Measurements from ENCODE around the gene SPPL2B.
A peak's percentile ranks its signal among the peaks of the same experiment; 100 is the strongest.

SPPL2B gene

DNA sequence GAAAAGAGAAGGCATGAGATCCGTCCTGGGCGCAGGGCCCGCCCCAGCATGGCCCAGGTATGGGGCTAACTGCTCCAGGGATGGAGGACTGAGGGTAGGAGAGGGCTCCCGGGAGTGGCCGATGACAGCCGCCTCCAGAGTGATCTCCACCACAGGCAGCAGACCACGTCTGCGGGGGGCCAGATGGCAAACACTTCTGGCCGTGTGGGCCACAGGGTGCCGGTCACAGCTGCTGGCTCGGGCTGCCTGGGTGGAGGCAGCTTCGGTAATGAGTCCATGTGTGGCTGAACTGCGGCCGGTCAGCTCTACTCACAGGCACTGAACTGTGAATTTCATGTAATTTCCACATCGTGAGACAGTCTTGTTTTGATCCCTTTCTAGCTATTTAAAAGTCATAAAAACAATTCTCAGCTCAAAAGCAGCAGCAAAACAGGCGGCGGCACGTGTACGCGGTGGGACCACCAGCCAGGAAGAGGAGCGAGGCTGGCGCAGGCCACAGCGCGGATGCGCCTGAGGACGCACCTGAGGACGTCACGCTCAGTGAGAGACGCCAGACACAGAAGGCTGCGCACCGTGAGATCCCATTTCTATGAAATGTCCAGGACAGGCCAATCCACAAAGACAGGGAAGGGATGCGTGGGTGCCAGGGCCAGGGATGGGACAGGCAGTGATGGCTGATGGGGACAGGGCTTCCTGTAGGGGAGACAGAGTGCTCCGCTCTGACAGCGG, 4.1 kb upstream of the SPPL2B start:
- peak; percentile 34 for DNase-seq

- no peak for DNase-seq
Measured at GRCh38 chr19:2325281-2326046, 3.0 kb upstream of the SPPL2B start.

GRCh38 chr19:2326699-2327360, 1.7 kb upstream of the SPPL2B start:
- DNase-seq: no peak

- peak; percentile 75 for DNase-seq
Measured at GRCh38 chr19:2327773-2328400, 597 bp upstream of the SPPL2B start.

DNA sequence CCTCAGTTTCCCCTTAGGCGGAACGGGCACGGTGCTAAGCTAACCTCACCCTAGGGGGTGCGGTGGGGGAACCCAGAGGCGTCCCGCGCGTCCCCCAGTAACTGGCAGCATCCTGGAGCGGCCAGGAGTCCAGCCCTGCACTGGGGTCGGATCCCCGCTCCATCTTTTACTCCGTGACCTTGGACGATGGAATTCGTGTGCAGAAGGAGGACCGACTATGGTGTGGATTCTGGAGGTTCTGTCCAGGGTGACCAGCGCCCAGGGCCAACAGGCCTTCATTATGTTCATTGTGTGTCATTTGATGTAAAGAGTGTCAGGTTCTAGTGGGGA, 630 bp downstream of the SPPL2B start:
- no peak for DNase-seq

- no peak for DNase-seq
Measured at GRCh38 chr19:2329501-2329916, 1.0 kb downstream of the SPPL2B start.

GRCh38 chr19:2330255-2330631, 1.8 kb downstream of the SPPL2B start:
- DNase-seq: no peak

- DNase-seq: no peak
Measured at GRCh38 chr19:2330632-2331284, 2.3 kb downstream of the SPPL2B start.

GRCh38 chr19:2331601-2332246, 3.2 kb downstream of the SPPL2B start:
- DNase-seq: no peak

GRCh38 chr19:2332341-2333026, 4.0 kb downstream of the SPPL2B start:
- peak; percentile 83 for DNase-seq

- DNase-seq: no peak
Measured at GRCh38 chr19:2333027-2333806, 4.7 kb downstream of the SPPL2B start.

DNA sequence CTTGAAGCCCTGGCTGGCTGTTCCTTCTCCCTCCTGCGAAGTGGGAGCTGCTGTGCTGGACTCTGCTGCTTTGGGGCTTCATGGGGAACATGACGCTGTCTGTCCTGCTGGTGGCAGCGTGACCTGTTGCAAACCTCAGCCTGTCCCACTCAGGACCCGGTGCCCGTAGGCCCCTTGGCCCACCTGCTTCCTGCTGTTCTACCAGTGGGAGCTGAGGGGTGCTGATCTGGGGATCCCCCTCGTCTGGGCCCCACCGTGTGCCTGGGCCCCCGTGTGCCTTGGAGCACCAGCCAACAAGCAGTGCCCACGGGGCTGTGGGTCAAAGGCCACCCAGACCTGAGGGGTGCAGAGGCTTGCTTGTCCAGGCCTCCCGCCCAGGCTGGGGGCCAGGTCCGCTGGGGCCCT, 5.3 kb downstream of the SPPL2B start:
- DNase-seq: no peak

GRCh38 chr19:2334426-2334825, 5.9 kb downstream of the SPPL2B start:
- no peak for DNase-seq

DNA sequence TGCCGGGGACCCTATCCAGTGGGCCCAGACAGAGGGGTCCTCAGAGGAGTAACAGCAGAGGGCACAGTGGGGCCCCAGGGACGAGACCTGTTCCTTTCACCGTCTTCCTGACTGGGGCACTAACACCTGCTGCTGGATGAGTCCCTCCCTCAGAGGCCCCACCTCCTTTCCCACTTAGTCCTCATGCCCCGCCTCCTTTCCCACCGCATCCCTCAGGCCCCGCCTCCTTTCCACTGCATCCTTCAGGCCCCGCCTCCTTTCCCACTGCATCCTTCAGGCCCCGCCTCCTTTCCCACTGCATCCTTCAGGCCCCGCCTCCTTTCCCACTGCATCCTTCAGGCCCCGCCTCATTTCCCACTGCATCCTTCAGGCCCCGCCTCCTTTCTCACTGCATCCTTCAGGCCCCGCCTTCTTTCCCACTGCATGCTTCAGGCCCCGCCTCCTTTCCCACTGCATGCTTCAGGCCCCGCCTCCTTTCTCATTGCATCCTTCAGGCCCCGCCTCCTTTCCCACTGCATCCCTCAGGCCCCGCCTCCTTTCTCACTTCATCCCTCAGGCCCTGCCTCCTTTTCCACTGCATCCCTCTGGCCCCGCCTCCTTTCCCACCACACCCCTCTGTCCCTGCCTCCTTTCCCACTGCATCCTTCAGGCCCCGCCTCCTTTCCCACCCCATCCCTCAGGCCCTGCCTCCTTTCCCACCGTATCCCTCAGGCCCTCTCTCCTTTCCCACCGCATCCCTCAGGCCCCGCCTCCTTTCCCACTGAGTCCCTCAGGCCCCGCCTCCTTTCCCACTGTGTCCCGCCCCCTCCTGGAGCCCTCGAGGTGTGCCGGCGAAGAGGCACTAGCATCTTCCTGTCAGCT, 6.7 kb downstream of the SPPL2B start:
- DNase-seq: no peak

- DNase-seq: no peak
Measured at GRCh38 chr19:2335848-2336247, 7.4 kb downstream of the SPPL2B start.

- DNase-seq: no peak
Measured at GRCh38 chr19:2336528-2337328, 8.2 kb downstream of the SPPL2B start.

GRCh38 chr19:2337329-2337707, 8.8 kb downstream of the SPPL2B start:
- DNase-seq: no peak

DNA sequence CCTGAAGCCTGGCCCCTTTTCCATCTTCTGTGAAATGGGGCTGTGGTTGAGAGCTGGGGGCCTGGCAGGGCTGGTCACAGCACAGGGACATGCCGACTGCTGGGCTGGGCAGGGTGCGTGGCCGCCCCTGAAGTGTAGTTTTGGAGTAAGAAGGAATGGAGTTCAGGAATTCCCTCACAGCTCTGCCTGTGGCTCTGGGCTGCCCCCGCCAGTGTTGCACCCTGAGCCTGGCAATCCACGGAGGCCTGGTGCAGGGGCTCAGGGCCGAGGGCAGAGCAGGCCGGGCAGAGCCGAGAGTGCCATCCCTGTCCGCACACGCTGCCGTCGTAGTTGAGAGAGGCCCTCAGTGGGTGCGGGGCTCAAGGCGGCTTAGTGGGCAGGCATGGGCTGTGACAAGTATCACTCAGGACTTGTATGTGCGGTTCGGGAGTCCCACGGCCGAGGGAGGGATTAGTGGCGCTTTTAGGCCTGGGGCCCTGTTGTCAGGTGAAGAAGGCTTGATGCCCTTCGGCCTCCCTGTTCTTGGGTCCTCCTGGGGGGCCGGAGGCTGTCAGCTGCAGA, 9.7 kb downstream of the SPPL2B start:
- DNase-seq: no peak

Data from CD4-positive, alpha-beta T cell treated with Interferon gamma for 1 hour (primary cell).